CD14-positive monocyte (primary cell): ENCODE measurements around the gene DELE1. TPM values are rescaled to one million over a fixed set of nuclear protein-coding genes. Genes with fewer than 3 reads are reported as not detected.

Experiments used
- DNase-seq, 3 donors: peaks; one replicate each; pipeline ENCODE4 v3.0.0-alpha.2; 2011 to 2022
- H2AFZ ChIP-seq: 2 replicates; pipeline ENCODE4 v1.6.0; 2012; ENCODE audit warnings: mild to moderate bottlenecking, low read depth, low read length, inconsistent platforms; ENCODE audit not compliant: insufficient read depth, poor library complexity, severe bottlenecking
- H3K27ac ChIP-seq, 2 donors: 1 replicate in 1 of 2; 2 replicates in 1 of 2; pipeline ENCODE4 v1.5.1; 2012 to 2013; ENCODE audit warnings: low read length in 2 of 2, control low read depth in 1 of 2, inconsistent platforms in 1 of 2, low read depth in 1 of 2, mild to moderate bottlenecking in 1 of 2
- H3K27me3 ChIP-seq, 2 donors: one replicate each; pipeline versions ENCODE4 v1.6.0 to v1.6.1; 2011 to 2013; ENCODE audit warnings: low read length in 2 of 2; ENCODE audit not compliant: control insufficient read depth in 2 of 2, insufficient read depth in 2 of 2
- H3K36me3 ChIP-seq, 2 donors: replicated peaks in 1 of 2; 1 replicate in 1 of 2; 2 replicates in 1 of 2; pipeline versions ENCODE4 v1.5.1 to v1.6.1; 2012 to 2013; ENCODE audit warnings: low read length in 2 of 2, control low read depth in 1 of 2, inconsistent platforms in 1 of 2, mild to moderate bottlenecking in 1 of 2; ENCODE audit not compliant: insufficient read depth in 2 of 2, control insufficient read depth in 1 of 2
- H3K4me1 ChIP-seq, 2 donors: 1 replicate in 1 of 2; 2 replicates in 1 of 2; pipeline versions ENCODE4 v1.5.1 to v1.6.1; 2012 to 2013; ENCODE audit warnings: low read length in 2 of 2, control low read depth in 1 of 2, inconsistent platforms in 1 of 2, mild to moderate bottlenecking in 1 of 2, moderate library complexity in 1 of 2; ENCODE audit not compliant: insufficient read depth in 2 of 2, control insufficient read depth in 1 of 2
- H3K4me2 ChIP-seq: replicated peaks from 2 replicates; pipeline ENCODE3; 2012; ENCODE audit warnings: low read length, moderate library complexity, mild to moderate bottlenecking; ENCODE audit not compliant: poor library complexity, severe bottlenecking; ENCODE audit errors: extremely low read depth
- H3K4me3 ChIP-seq, 3 experiments: fragments of 200-600 bp in 1 of 3; sonication (generic) in 1 of 3; replicated peaks in 1 of 3; 1 replicate in 2 of 3; 2 replicates in 1 of 3; pipeline ENCODE4 v1.5.1; 2011 to 2013; ENCODE audit warnings: low read length in 3 of 3, mild to moderate bottlenecking in 3 of 3, control low read depth in 2 of 3, low read depth in 2 of 3, inconsistent platforms in 1 of 3, moderate library complexity in 1 of 3
- H3K79me2 ChIP-seq: 2 replicates; pipeline ENCODE4 v1.6.0; 2012; ENCODE audit warnings: mild to moderate bottlenecking, control low read depth, inconsistent platforms, low read length, moderate library complexity; ENCODE audit not compliant: insufficient read depth
- H3K9ac ChIP-seq: 2 replicates; pipeline ENCODE4 v1.6.0; 2017; ENCODE audit warnings: low read length, mild to moderate bottlenecking; ENCODE audit not compliant: insufficient read depth, poor library complexity, severe bottlenecking
- H3K9me3 ChIP-seq, 2 donors: replicated peaks in 1 of 2; 1 replicate in 1 of 2; 2 replicates in 1 of 2; pipeline versions ENCODE4 v1.5.1 to v1.6.1; 2012 to 2013; ENCODE audit warnings: low read length in 2 of 2, control low read depth in 1 of 2; ENCODE audit not compliant: control insufficient read depth in 1 of 2, insufficient read depth in 1 of 2
- H4K20me1 ChIP-seq: 2 replicates; pipeline ENCODE4 v1.6.0; 2012; ENCODE audit warnings: mild to moderate bottlenecking, low read length, control low read depth, moderate library complexity; ENCODE audit not compliant: insufficient read depth
- H3K27ac Mint-ChIP-seq, 7 donors: one replicate each; pipeline ENCODE4 v1.8.0; 2020; ENCODE audit warnings: mild to moderate bottlenecking in 7 of 7, mixed read lengths in 7 of 7, moderate library complexity in 6 of 7, inconsistent platforms in 2 of 7
- H3K27me3 Mint-ChIP-seq, 3 donors: one replicate each; pipeline ENCODE4 v1.8.0; 2021 to 2022; ENCODE audit warnings: low read depth in 3 of 3, mild to moderate bottlenecking in 3 of 3, mixed read lengths in 3 of 3, moderate library complexity in 3 of 3, inconsistent platforms in 1 of 3
- H3K36me3 Mint-ChIP-seq, 2 donors: one replicate each; pipeline ENCODE4 v1.8.0; 2020; ENCODE audit warnings: mixed read lengths in 2 of 2, inconsistent platforms in 1 of 2, mild to moderate bottlenecking in 1 of 2
- H3K4me1 Mint-ChIP-seq: one replicate; pipeline ENCODE4 v1.8.0; 2020; ENCODE audit warnings: mild to moderate bottlenecking, mixed read lengths
- H3K4me3 Mint-ChIP-seq, 2 donors: one replicate each; pipeline ENCODE4 v1.8.0; 2020; ENCODE audit warnings: mild to moderate bottlenecking in 2 of 2, mixed read lengths in 2 of 2, moderate library complexity in 1 of 2
- H3K9me3 Mint-ChIP-seq, 7 donors: one replicate each; pipeline ENCODE4 v1.8.0; 2020 to 2022; ENCODE audit warnings: mixed read lengths in 7 of 7, mild to moderate bottlenecking in 6 of 7, moderate library complexity in 6 of 7, inconsistent platforms in 2 of 7
- WGBS: methylation state at CpG from one replicate; pipeline ENCODE4 v1.1.5; 2013; ENCODE audit warnings: missing lambda C conversion rate; ENCODE audit not compliant: insufficient coverage; 5-methylcytosine and 5-hydroxymethylcytosine counted together
- intact Hi-C, 2 donors: fragments of 100-400 bp; cut with micrococcal nuclease; formaldehyde crosslinking; loops; one replicate each; pipeline versions ENCODE4 v1.15.0 to v1.15.1; 2023
- polyA plus RNA-seq, 3 donors: library from polyadenylated mRNA; depleted of rRNA in 1 of 3; unstranded in 2 of 3; stranded (reverse) in 1 of 3; fragments of 300-500 nt in 2 of 3; fragments of >200 nt in 1 of 3; fragmentation: Illumina TruSeq in 2 of 3; gene quantifications; 1 replicate in 2 of 3; 2 replicates in 1 of 3; pipeline ENCODE4 v1.2.3, GENCODE V29; 2012 to 2021
- TF ChIP-seq, protein P1 (sequence below): fragments of 200-600 bp; IDR thresholded peaks from one replicate; pipeline ENCODE4 v1.8.0; 2022; ENCODE audit warnings: antibody characterized with exemption, mild to moderate bottlenecking

The DELE1 gene
- polyA plus RNA-seq, 3 donors = 47.3 to 140 (median 49.6) TPM

DNA sequence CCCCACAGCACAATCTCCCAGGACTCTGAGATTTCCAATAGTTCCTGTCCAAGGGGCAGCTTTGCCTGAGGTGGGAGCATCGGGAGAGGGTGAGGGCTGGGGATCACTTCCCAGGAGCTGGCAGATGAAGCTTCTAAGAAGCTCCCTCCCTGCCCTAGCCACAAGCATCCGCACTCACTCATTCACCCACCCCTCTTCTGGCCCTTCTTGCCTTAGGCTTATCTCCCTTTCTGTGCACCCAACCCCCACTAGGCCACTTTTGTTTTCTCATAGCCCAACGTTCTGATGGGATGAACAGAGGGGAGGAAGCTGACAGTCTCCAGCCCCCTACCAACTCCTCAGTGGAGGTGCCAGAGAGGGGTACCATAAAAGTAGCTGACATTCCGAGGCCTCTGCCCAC is 41.8 kb upstream of the DELE1 start:
- WGBS = no CpG with 5 or more reads among the region's 4 CpGs
- peaks cover 12 to 18% of the 10 kb centered on the region in 2 donors for H3K4me1 ChIP-seq
- H3K27ac ChIP-seq = no peak overlapping the region
- no peak for DNase-seq
- H3K79me2 ChIP-seq = no peaks in the 10 kb centered on the region
- peaks cover 25% of the 10 kb centered on the region for H3K4me1 Mint-ChIP-seq
- no peak overlapping the region for H3K27ac Mint-ChIP-seq
- H3K9me3 Mint-ChIP-seq = peaks cover 0 to 23% (median 11%) of the 10 kb centered on the region in 7 donors
- H2AFZ ChIP-seq = no peak overlapping the region
- H3K36me3 Mint-ChIP-seq = peaks cover 0 to 13% of the 10 kb centered on the region in 2 donors
- peak overlapping the region in 1 of 2 donors; percentile 61 for H3K4me3 Mint-ChIP-seq
- intact Hi-C loops = no loop called here
- no peak overlapping the region for H3K4me3 ChIP-seq
- TF ChIP-seq, protein P1, sequence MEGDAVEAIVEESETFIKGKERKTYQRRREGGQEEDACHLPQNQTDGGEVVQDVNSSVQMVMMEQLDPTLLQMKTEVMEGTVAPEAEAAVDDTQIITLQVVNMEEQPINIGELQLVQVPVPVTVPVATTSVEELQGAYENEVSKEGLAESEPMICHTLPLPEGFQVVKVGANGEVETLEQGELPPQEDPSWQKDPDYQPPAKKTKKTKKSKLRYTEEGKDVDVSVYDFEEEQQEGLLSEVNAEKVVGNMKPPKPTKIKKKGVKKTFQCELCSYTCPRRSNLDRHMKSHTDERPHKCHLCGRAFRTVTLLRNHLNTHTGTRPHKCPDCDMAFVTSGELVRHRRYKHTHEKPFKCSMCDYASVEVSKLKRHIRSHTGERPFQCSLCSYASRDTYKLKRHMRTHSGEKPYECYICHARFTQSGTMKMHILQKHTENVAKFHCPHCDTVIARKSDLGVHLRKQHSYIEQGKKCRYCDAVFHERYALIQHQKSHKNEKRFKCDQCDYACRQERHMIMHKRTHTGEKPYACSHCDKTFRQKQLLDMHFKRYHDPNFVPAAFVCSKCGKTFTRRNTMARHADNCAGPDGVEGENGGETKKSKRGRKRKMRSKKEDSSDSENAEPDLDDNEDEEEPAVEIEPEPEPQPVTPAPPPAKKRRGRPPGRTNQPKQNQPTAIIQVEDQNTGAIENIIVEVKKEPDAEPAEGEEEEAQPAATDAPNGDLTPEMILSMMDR = no peak
- H3K9ac ChIP-seq = no peak overlapping the region
- H3K27me3 Mint-ChIP-seq = peaks cover 82 to 92% (median 86%) of the 10 kb centered on the region in 3 donors
- no peaks in the 10 kb centered on the region for H3K36me3 ChIP-seq
- H4K20me1 ChIP-seq = peaks cover 4% of the 10 kb centered on the region
- H3K4me2 ChIP-seq = no peak overlapping the region
- H3K27me3 ChIP-seq = peaks cover 64 to 81% of the 10 kb centered on the region in 2 donors
- H3K9me3 ChIP-seq = peaks cover 0 to 41% of the 10 kb centered on the region in 2 donors

DNA sequence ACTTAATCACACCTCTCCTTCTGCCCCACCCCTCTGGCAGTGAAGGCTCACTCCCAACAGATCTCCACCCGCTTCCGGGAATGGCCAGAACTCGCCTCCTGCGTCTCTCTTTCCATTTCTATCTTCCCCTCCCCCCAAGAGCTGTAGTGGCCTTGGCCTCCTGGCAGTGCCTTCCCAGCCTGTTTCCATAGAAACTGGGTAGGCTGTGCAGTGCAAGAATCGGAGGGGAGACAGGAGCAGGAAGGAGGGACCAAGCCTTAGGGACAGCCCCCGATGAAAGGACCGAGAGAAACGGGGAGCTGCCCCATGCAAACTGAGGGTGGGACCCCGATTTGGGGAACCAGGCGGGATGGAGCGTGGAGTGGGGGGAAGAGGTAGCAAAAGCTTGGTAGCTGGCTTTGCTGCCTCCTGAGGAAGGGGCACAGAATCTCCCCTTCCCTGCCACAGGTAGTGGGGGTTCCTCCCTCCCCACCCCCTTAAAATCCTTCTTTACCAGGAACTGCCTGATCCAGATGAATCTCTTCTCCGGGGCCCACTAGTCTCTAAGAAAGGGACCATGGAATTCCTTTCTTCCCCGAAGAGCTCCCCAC is 41.0 kb upstream of the DELE1 start:
- Histone ChIP-seq H3K27ac (no peak overlapping the region), H3K79me2 (no peaks in the 10 kb centered on the region), H3K4me3 (no peak overlapping the region), H3K27me3 (peaks cover 56 to 73% of the 10 kb centered on the region in 2 donors), H3K4me1 (peaks cover 11 to 17% of the 10 kb centered on the region in 2 donors), H4K20me1 (peaks cover 4% of the 10 kb centered on the region), H2AFZ (no peak overlapping the region), H3K4me2 (no peak overlapping the region), H3K9ac (no peak overlapping the region), H3K9me3 (peaks cover 0 to 33% of the 10 kb centered on the region in 2 donors), H3K36me3 (no peaks in the 10 kb centered on the region)
- Mint-ChIP-seq H3K4me1 (peaks cover 17% of the 10 kb centered on the region), H3K4me3 (peak overlapping the region in 1 of 2 donors; percentile 61), H3K27ac (no peak overlapping the region), H3K27me3 (peaks cover 75 to 86% (median 78%) of the 10 kb centered on the region in 3 donors), H3K36me3 (peaks cover 0 to 8% of the 10 kb centered on the region in 2 donors), H3K9me3 (peaks cover 0 to 16% (median 7%) of the 10 kb centered on the region in 7 donors)
- TF ChIP-seq, protein P1 = no peak
- intact Hi-C loops = no loop called here
- 30% methylated on average over 2 of the region's 13 CpGs for WGBS
- DNase-seq = no peak
